Parathyroid adenoma (tissue), 2 donors: ENCODE results near the gene CLOCK.

ENCODE experiments used
- H2AFZ ChIP-seq: fragments of 300-600 bp; sonication (generic); one replicate; pipeline ENCODE4 v1.7.0; 2017; ENCODE audit warnings: antibody characterized with exemption, mild to moderate bottlenecking
- H3K27ac ChIP-seq: fragments of 300-600 bp; sonication (generic); one replicate; pipeline ENCODE4 v1.7.0; 2017
- H3K27me3 ChIP-seq: fragments of 300-600 bp; sonication (generic); one replicate; pipeline ENCODE4 v1.7.0; 2017; ENCODE audit warnings: low read length; ENCODE audit not compliant: control insufficient read depth, insufficient read depth
- H3K36me3 ChIP-seq: fragments of 300-600 bp; sonication (generic); one replicate; pipeline ENCODE4 v1.7.0; 2017; ENCODE audit warnings: low read length; ENCODE audit not compliant: control insufficient read depth, insufficient read depth
- H3K4me1 ChIP-seq: fragments of 300-600 bp; sonication (generic); one replicate; pipeline ENCODE4 v1.7.0; 2017; ENCODE audit warnings: control low read depth
- H3K4me2 ChIP-seq: fragments of 300-600 bp; sonication (generic); one replicate; pipeline ENCODE4 v1.7.0; 2017; ENCODE audit warnings: low read length
- H3K4me3 ChIP-seq: fragments of 300-600 bp; sonication (generic); one replicate; pipeline ENCODE4 v1.7.0; 2017; ENCODE audit warnings: low read depth, low read length
- H3K79me2 ChIP-seq: fragments of 300-600 bp; sonication (generic); one replicate; pipeline ENCODE4 v1.7.0; 2017; ENCODE audit warnings: control low read depth
- H3K9ac ChIP-seq: fragments of 300-600 bp; sonication (generic); one replicate; pipeline ENCODE4 v1.7.0; 2017; ENCODE audit warnings: mild to moderate bottlenecking
- H3K9me3 ChIP-seq: fragments of 300-600 bp; sonication (generic); one replicate; pipeline ENCODE4 v1.7.0; 2017; ENCODE audit warnings: low read length; ENCODE audit not compliant: control insufficient read depth
- CTCF ChIP-seq: fragments of 300-600 bp; sonication (generic); IDR thresholded peaks from one replicate; pipeline ENCODE4 v1.7.0; 2017; ENCODE audit warnings: antibody characterized with exemption, mild to moderate bottlenecking
- donor health status: primary hyperparathyroidism.

The CLOCK gene

GRCh38 chr4:55438314-55438713 is 108.4 kb downstream of the CLOCK start:
- Histone ChIP-seq H3K4me1 (no peaks in the 10 kb centered on the region), H3K79me2 (no peaks in the 10 kb centered on the region), H3K9me3 (no peaks in the 10 kb centered on the region), H3K36me3 (no peaks in the 10 kb centered on the region), H3K9ac (no peak overlapping the region), H3K4me3 (no peak overlapping the region), H3K27me3 (no peaks in the 10 kb centered on the region), H3K4me2 (no peak overlapping the region), H3K27ac (no peak overlapping the region), H2AFZ (no peak overlapping the region)
- TF ChIP-seq CTCF = no peak

- Histone ChIP-seq H2AFZ (no peak overlapping the region), H3K9ac (no peak overlapping the region), H3K4me2 (no peak overlapping the region), H3K36me3 (no peaks in the 10 kb centered on the region), H3K4me3 (no peak overlapping the region), H3K9me3 (no peaks in the 10 kb centered on the region), H3K4me1 (no peaks in the 10 kb centered on the region), H3K27ac (no peak overlapping the region), H3K27me3 (no peaks in the 10 kb centered on the region), H3K79me2 (no peaks in the 10 kb centered on the region)
- TF ChIP-seq CTCF = no peak
These were observed 108.9 kb downstream of the CLOCK start for GRCh38 chr4:55437823-55438222.

- H3K4me3 ChIP-seq = no peak overlapping the region
- H3K36me3 ChIP-seq = no peaks in the 10 kb centered on the region
- no peaks in the 10 kb centered on the region for H3K27me3 ChIP-seq
- no peaks in the 10 kb centered on the region for H3K9me3 ChIP-seq
- no peaks in the 10 kb centered on the region for H3K79me2 ChIP-seq
- no peak overlapping the region for H3K27ac ChIP-seq
- no peak overlapping the region for H2AFZ ChIP-seq
- TF ChIP-seq CTCF = no peak
- no peaks in the 10 kb centered on the region for H3K4me1 ChIP-seq
- H3K9ac ChIP-seq = no peak overlapping the region
- no peak overlapping the region for H3K4me2 ChIP-seq
These were observed 109.3 kb downstream of the CLOCK start for GRCh38 chr4:55437356-55437796.

GRCh38 chr4:55435141-55435841 is 111.4 kb downstream of the CLOCK start:
- Histone ChIP-seq H3K27me3 (no peaks in the 10 kb centered on the region), H3K4me2 (no peak overlapping the region), H3K9ac (no peak overlapping the region), H3K27ac (no peak overlapping the region), H3K79me2 (no peaks in the 10 kb centered on the region), H3K4me3 (no peak overlapping the region), H3K4me1 (no peaks in the 10 kb centered on the region), H2AFZ (no peak overlapping the region), H3K36me3 (no peaks in the 10 kb centered on the region), H3K9me3 (no peaks in the 10 kb centered on the region)
- TF ChIP-seq CTCF = no peak

GRCh38 chr4:55431710-55432336 is 114.9 kb downstream of the CLOCK start:
- Histone ChIP-seq H3K27me3 (no peaks in the 10 kb centered on the region), H3K9ac (no peak overlapping the region), H3K79me2 (no peaks in the 10 kb centered on the region), H2AFZ (no peak overlapping the region), H3K9me3 (no peaks in the 10 kb centered on the region), H3K4me1 (no peaks in the 10 kb centered on the region), H3K4me3 (no peak overlapping the region), H3K4me2 (no peak overlapping the region), H3K36me3 (no peaks in the 10 kb centered on the region), H3K27ac (no peak overlapping the region)
- no peak for TF ChIP-seq CTCF
